Testis (tissue), 2 donors: ENCODE measurements around the gene ARFRP1.

ENCODE experiments used
- POLR2A ChIP-seq: fragments of 450-650 bp; IDR thresholded peaks from one replicate; pipeline ENCODE4 v1.6.1; 2017; ENCODE audit warnings: antibody characterized with exemption, mild to moderate bottlenecking, moderate library complexity
- TF ChIP-seq, protein P1 (sequence below), 3 experiments: fragments of 450-650 bp in 2 of 3; fragments of 200-600 bp in 1 of 3; sonication (generic) in 1 of 3; IDR thresholded peaks; one replicate each; pipeline ENCODE4 v1.5.1; 2016 to 2019; ENCODE audit warnings: antibody characterized with exemption in 3 of 3, mild to moderate bottlenecking in 2 of 3, moderate library complexity in 1 of 3

DNA sequence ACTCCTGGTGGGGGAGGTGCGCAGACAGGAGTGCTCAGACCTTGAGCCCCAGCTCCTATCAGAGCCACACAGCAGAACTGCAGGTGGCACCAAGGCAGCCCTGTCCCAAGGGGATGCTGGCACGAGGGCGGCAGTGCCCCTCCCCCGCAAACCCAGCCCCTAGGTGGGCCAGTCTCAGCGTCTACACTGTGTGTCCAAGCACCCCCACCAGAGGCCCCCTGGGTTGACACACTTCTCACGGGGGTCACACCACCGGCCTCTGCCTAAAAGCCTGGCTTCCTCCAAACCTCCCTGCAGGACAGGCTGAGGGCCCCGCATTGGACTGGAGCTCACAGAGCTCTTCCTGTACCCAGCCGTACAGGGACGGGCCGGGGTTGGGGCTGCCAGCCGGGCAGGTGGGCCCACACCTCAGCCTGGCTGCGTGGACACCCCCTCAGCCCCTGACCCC is 39.9 kb upstream of the ARFRP1 start:
- TF ChIP-seq, protein P1, sequence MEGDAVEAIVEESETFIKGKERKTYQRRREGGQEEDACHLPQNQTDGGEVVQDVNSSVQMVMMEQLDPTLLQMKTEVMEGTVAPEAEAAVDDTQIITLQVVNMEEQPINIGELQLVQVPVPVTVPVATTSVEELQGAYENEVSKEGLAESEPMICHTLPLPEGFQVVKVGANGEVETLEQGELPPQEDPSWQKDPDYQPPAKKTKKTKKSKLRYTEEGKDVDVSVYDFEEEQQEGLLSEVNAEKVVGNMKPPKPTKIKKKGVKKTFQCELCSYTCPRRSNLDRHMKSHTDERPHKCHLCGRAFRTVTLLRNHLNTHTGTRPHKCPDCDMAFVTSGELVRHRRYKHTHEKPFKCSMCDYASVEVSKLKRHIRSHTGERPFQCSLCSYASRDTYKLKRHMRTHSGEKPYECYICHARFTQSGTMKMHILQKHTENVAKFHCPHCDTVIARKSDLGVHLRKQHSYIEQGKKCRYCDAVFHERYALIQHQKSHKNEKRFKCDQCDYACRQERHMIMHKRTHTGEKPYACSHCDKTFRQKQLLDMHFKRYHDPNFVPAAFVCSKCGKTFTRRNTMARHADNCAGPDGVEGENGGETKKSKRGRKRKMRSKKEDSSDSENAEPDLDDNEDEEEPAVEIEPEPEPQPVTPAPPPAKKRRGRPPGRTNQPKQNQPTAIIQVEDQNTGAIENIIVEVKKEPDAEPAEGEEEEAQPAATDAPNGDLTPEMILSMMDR (IDR thresholded peaks at IDR 0.05): no peak
- no peak for TF ChIP-seq POLR2A
